AG09309 (cell line): ENCODE results near the gene NAV2.

Source experiments
- DNase-seq: peaks from one replicate; pipeline ENCODE4 v3.0.0-alpha.2; 2010; ENCODE audit warnings: low read depth
- H3K4me3 ChIP-seq: 2 replicates; pipeline ENCODE4 v1.5.1; 2011; ENCODE audit warnings: mild to moderate bottlenecking, low read depth, low read length, moderate library complexity; ENCODE audit not compliant: control insufficient read depth
- CTCF ChIP-seq: IDR thresholded peaks from 2 replicates; pipeline ENCODE4 v1.5.1; 2011; ENCODE audit warnings: mild to moderate bottlenecking, low read depth, low read length, inconsistent platforms; ENCODE audit not compliant: insufficient read depth, control insufficient read depth; ENCODE audit errors: missing control alignments

NAV2 gene

GRCh38 chr11:19704213-19704612, 8.4 kb upstream of the NAV2 start:
- no peak overlapping the region for H3K4me3 ChIP-seq
- no peak for TF ChIP-seq CTCF
- no peak for DNase-seq

- no peak overlapping the region for H3K4me3 ChIP-seq
- no peak for DNase-seq
- TF ChIP-seq CTCF: no peak
Observed at GRCh38 chr11:19705936-19706335, 6.7 kb upstream of the NAV2 start.

GRCh38 chr11:19711911-19712280, 741 bp upstream of the NAV2 start:
- DNase-seq: no peak
- peak overlapping the region; percentile 56 for H3K4me3 ChIP-seq
- no peak for TF ChIP-seq CTCF

DNA sequence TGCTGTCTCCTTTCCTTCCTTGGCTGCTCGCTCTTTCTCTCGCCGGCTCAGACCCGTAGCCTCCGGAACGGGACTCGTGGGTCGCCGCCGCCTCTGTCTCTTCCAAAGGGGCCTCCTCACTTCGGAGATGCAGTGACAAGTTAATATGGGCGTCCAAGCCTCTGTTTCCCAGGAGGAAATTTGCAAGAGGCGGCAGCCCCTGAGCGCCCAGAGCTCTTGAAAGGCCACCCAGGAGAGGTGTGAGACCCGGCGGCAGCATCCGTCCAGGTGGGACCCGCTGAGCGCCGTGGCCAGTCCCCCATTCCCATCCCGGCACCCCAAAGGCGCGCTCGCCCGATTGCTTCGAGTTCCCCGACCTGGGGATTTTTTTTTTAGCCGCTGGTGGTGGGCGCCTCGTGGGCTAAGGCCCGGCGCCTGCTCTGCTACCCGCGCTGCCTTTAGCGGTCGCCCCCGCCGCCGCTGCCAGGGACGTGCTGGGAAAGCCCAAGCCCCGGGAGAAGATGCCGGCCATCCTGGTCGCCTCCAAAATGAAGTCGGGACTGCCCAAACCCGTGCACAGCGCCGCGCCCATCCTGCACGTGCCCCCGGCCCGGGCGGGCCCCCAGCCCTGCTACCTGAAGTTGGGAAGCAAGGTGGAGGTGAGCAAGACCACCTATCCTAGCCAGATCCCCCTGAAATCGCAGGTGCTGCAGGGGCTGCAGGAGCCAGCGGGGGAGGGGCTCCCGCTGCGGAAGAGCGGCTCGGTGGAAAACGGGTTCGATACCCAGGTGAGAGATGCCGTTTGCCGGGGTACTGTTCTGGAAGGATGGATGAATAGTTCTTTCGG, 772 bp downstream of the NAV2 start:
- peak overlapping the region; percentile 69 for H3K4me3 ChIP-seq
- no peak for DNase-seq
- TF ChIP-seq CTCF: no peak

DNA sequence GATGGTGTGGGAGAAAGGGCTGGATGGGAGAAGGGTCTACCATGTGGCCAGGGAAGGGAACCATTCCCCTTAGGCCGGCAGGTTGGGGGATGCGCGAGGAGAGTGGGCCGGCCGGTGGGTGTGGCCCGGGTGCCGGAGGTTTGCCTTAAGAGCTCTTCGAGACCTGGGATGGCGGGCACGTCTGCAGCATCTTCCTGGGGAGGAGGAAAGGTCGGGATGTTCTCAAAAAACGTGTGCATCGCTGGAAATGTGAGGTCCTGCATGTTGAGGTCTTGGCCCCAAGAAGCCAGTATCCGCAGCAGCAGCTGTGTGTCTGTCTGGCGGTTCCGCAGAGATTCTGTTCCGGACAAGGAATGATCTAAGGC, 1.4 kb downstream of the NAV2 start:
- DNase-seq: no peak
- peak overlapping the region; percentile 69 for H3K4me3 ChIP-seq
- TF ChIP-seq CTCF: no peak

- DNase-seq: no peak
- no peak for TF ChIP-seq CTCF
- peak overlapping the region; percentile 69 for H3K4me3 ChIP-seq
Observed at GRCh38 chr11:19714387-19715363, 2.0 kb downstream of the NAV2 start.
